ENCODE results near the gene PON3. TPM values are rescaled to one million over a fixed set of nuclear protein-coding genes. Genes with fewer than 3 reads are reported as not detected.

PON3 gene
- total and polyA plus RNA-seq, 2 of the 13 experiments (the other 11 are each of a cell fraction or from before 2014, with no cell fraction given) = 23.6 to 37.8 TPM

GRCh38 chr7:95441042-95441823, 45.1 kb upstream of the PON3 start (continued):
- TF ChIP-seq PHB2 (IDR thresholded peaks at IDR 0.05; ENCODE audit: partially characterized antibody) (no peak), SIN3A (IDR thresholded peaks at IDR 0.05; ENCODE audit: borderline replicate concordance, low read depth, low read length) (no peak), ZNF878 (CRISPR knock-in tag; IDR thresholded peaks at IDR 0.05) (no peak), ONECUT2 (CRISPR knock-in tag; IDR thresholded peaks at IDR 0.05) (no peak), MLX (CRISPR knock-in tag; IDR thresholded peaks at IDR 0.05) (no peak), PHF20 (CRISPR knock-in tag; IDR thresholded peaks at IDR 0.05) (no peak), NFKB2 (CRISPR knock-in tag; IDR thresholded peaks at IDR 0.05; ENCODE audit: borderline replicate concordance) (no peak), CEBPG (CRISPR knock-in tag; IDR thresholded peaks at IDR 0.05) (peak; percentile 93), EP300 (IDR thresholded peaks at IDR 0.05; ENCODE audit: low read depth in 2 of 2, low read length in 2 of 2) (peak in 1 of 2 experiments; percentile 81; a peak in 2 of 4 replicates), EP300 (CRISPR knock-in tag; IDR thresholded peaks at IDR 0.05; ENCODE audit: borderline replicate concordance) (0 out of 2 replicates have a peak, but pooled peaks have one; percentile 61), JUN (CRISPR knock-in tag; IDR thresholded peaks at IDR 0.05) (no peak; the same call in 1 of the 2 replicates), ZNF547 (CRISPR knock-in tag; IDR thresholded peaks at IDR 0.05) (no peak), KDM4B (CRISPR knock-in tag; IDR thresholded peaks at IDR 0.05) (no peak), ATF7-NPFF (CRISPR knock-in tag; IDR thresholded peaks at IDR 0.05; ENCODE audit: low read depth) (no peak), NR2C2 (CRISPR knock-in tag; IDR thresholded peaks at IDR 0.05; ENCODE audit: borderline replicate concordance) (no peak), BCL3 (CRISPR knock-in tag; IDR thresholded peaks at IDR 0.05) (no peak), MIER2 (CRISPR knock-in tag; IDR thresholded peaks at IDR 0.05) (no peak), NR2F6 (IDR thresholded peaks at IDR 0.05) (no peak; the same call in 1 of the 2 replicates), NR2F6 (CRISPR knock-in tag; IDR thresholded peaks at IDR 0.05) (no peak), ZNF790 (CRISPR knock-in tag; IDR thresholded peaks at IDR 0.05; ENCODE audit: borderline replicate concordance) (no peak), ZNF350 (CRISPR knock-in tag; IDR thresholded peaks at IDR 0.05; ENCODE audit: borderline replicate concordance, low read depth) (no peak), TCF7L2 (IDR thresholded peaks at IDR 0.05; ENCODE audit: low read depth, low read length) (no peak), PTBP1 (IDR thresholded peaks at IDR 0.05; ENCODE audit: low read depth, low read length, poor library complexity, severe bottlenecking) (no peak), ATF7 (IDR thresholded peaks at IDR 0.05) (no peak), ATF7 (CRISPR knock-in tag; IDR thresholded peaks at IDR 0.05) (no peak), KLF16 (CRISPR knock-in tag; IDR thresholded peaks at IDR 0.05) (0 out of 4 replicates have a peak, but pooled peaks of 1 of the 2 experiments have one; percentile 14), E2F1 (CRISPR knock-in tag; IDR thresholded peaks at IDR 0.05) (no peak), ZNF589 (CRISPR knock-in tag; conservative IDR thresholded peaks at IDR 0.05) (no peak), ELF3 (CRISPR knock-in tag; IDR thresholded peaks at IDR 0.05) (no peak; the same call in 1 of the 2 replicates), BORCS8-MEF2B (CRISPR knock-in tag; IDR thresholded peaks at IDR 0.05) (no peak), ZC3H13 (CRISPR knock-in tag; IDR thresholded peaks at IDR 0.05) (no peak)

Measured in HepG2 (cell line).